H1 (cell line): ENCODE measurements around the gene OXER1. TPM values are rescaled to one million over a fixed set of nuclear protein-coding genes. Genes with fewer than 3 reads are reported as not detected.

Source experiments
- ATF2 ChIP-seq: IDR thresholded peaks from 2 replicates; pipeline ENCODE4 v1.6.1; 2012; ENCODE audit warnings: low read length, inconsistent platforms
- RAD21 ChIP-seq, 2 experiments: IDR thresholded peaks in 1 of 2; conservative IDR thresholded peaks in 1 of 2; 2 replicates each; pipeline ENCODE4 v1.6.1; 2011; ENCODE audit warnings: low read depth in 2 of 2, low read length in 2 of 2, improper control_type of control experiment in 1 of 2, inconsistent platforms in 1 of 2, mild to moderate bottlenecking in 1 of 2, moderate library complexity in 1 of 2
- RBBP5 ChIP-seq: IDR thresholded peaks from 2 replicates; pipeline ENCODE4 v1.7.1; 2012; ENCODE audit warnings: low read depth, mild to moderate bottlenecking, inconsistent platforms, low read length, moderate library complexity, borderline replicate concordance
- polyA plus RNA-seq, 7 experiments: library from polyadenylated mRNA; depleted of rRNA in 3 of 7; stranded (reverse) in 5 of 7; unstranded in 2 of 7; fragments of >200 nt in 5 of 7; fragments of 200-250 nt in 2 of 7; gene quantifications; 1 replicate in 5 of 7; 2 replicates in 1 of 7; 4 replicates in 1 of 7; pipeline versions ENCODE4 v1.2.1 to v1.2.3, GENCODE V29; 2011 to 2013; ENCODE audit warnings: missing spikeins in 2 of 7, mixed read lengths in 2 of 7
- total RNA-seq: library from RNA; stranded (reverse); fragmentation: NEBNext Ultra II Directional; extraction: Animal tissue kit (Norgen Biotek cat#: 25700); gene quantifications from 2 replicates; pipeline ENCODE4 v1.2.1, GENCODE V29; 2021
- TF ChIP-seq, protein P1 (sequence below): fragments of 300-600 bp; sonication (generic); IDR thresholded peaks from 2 replicates; pipeline ENCODE4 v1.7.1; 2012; ENCODE audit warnings: low read length, moderate library complexity, mild to moderate bottlenecking, inconsistent platforms; ENCODE audit not compliant: insufficient replicate concordance

OXER1 gene
- total and polyA plus RNA-seq, 2 of the 8 experiments (the other 6 are each of a cell fraction or from before 2014, with no cell fraction given): 1.2 to 2.9 TPM

GRCh38 chr2:42770288-42771131 lies 6.6 kb upstream of the OXER1 start (continued):
- TF ChIP-seq, protein P1, sequence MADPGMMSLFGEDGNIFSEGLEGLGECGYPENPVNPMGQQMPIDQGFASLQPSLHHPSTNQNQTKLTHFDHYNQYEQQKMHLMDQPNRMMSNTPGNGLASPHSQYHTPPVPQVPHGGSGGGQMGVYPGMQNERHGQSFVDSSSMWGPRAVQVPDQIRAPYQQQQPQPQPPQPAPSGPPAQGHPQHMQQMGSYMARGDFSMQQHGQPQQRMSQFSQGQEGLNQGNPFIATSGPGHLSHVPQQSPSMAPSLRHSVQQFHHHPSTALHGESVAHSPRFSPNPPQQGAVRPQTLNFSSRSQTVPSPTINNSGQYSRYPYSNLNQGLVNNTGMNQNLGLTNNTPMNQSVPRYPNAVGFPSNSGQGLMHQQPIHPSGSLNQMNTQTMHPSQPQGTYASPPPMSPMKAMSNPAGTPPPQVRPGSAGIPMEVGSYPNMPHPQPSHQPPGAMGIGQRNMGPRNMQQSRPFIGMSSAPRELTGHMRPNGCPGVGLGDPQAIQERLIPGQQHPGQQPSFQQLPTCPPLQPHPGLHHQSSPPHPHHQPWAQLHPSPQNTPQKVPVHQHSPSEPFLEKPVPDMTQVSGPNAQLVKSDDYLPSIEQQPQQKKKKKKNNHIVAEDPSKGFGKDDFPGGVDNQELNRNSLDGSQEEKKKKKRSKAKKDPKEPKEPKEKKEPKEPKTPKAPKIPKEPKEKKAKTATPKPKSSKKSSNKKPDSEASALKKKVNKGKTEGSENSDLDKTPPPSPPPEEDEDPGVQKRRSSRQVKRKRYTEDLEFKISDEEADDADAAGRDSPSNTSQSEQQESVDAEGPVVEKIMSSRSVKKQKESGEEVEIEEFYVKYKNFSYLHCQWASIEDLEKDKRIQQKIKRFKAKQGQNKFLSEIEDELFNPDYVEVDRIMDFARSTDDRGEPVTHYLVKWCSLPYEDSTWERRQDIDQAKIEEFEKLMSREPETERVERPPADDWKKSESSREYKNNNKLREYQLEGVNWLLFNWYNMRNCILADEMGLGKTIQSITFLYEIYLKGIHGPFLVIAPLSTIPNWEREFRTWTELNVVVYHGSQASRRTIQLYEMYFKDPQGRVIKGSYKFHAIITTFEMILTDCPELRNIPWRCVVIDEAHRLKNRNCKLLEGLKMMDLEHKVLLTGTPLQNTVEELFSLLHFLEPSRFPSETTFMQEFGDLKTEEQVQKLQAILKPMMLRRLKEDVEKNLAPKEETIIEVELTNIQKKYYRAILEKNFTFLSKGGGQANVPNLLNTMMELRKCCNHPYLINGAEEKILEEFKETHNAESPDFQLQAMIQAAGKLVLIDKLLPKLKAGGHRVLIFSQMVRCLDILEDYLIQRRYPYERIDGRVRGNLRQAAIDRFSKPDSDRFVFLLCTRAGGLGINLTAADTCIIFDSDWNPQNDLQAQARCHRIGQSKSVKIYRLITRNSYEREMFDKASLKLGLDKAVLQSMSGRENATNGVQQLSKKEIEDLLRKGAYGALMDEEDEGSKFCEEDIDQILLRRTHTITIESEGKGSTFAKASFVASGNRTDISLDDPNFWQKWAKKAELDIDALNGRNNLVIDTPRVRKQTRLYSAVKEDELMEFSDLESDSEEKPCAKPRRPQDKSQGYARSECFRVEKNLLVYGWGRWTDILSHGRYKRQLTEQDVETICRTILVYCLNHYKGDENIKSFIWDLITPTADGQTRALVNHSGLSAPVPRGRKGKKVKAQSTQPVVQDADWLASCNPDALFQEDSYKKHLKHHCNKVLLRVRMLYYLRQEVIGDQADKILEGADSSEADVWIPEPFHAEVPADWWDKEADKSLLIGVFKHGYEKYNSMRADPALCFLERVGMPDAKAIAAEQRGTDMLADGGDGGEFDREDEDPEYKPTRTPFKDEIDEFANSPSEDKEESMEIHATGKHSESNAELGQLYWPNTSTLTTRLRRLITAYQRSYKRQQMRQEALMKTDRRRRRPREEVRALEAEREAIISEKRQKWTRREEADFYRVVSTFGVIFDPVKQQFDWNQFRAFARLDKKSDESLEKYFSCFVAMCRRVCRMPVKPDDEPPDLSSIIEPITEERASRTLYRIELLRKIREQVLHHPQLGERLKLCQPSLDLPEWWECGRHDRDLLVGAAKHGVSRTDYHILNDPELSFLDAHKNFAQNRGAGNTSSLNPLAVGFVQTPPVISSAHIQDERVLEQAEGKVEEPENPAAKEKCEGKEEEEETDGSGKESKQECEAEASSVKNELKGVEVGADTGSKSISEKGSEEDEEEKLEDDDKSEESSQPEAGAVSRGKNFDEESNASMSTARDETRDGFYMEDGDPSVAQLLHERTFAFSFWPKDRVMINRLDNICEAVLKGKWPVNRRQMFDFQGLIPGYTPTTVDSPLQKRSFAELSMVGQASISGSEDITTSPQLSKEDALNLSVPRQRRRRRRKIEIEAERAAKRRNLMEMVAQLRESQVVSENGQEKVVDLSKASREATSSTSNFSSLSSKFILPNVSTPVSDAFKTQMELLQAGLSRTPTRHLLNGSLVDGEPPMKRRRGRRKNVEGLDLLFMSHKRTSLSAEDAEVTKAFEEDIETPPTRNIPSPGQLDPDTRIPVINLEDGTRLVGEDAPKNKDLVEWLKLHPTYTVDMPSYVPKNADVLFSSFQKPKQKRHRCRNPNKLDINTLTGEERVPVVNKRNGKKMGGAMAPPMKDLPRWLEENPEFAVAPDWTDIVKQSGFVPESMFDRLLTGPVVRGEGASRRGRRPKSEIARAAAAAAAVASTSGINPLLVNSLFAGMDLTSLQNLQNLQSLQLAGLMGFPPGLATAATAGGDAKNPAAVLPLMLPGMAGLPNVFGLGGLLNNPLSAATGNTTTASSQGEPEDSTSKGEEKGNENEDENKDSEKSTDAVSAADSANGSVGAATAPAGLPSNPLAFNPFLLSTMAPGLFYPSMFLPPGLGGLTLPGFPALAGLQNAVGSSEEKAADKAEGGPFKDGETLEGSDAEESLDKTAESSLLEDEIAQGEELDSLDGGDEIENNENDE: no peak
- no peak for TF ChIP-seq RBBP5
- no peak for TF ChIP-seq ATF2
- peak; percentile 78 to 84 for TF ChIP-seq RAD21 (IDR thresholded peaks at IDR 0.05 in 1 of 2, conservative IDR thresholded peaks at IDR 0.05 in 1 of 2; ENCODE audit: low read depth in 2 of 2, low read length in 2 of 2)
